ENCODE results near the gene SEC16B. TPM values are rescaled to one million over a fixed set of nuclear protein-coding genes. Genes with fewer than 3 reads are reported as not detected.
"Not testable (repeated sequence)": the region's sequence is repeated elsewhere in the genome, so short reads cannot be mapped to it uniquely, and the experiment has no call there.

SEC16B gene
- total and polyA plus RNA-seq, 2 experiments from 2014 or later: 1.8 to 1.9 TPM

- H3K4me3 ChIP-seq: no peak overlapping the region
- H3K27me3 ChIP-seq (replicated peaks; ENCODE audit: insufficient read depth): no peaks in the 10 kb centered on the region
- H3K27ac ChIP-seq: no peak overlapping the region
- H3K9ac ChIP-seq: no peak overlapping the region
- H3K9me2 ChIP-seq (ENCODE audit: insufficient read depth): no peaks in the 10 kb centered on the region
- no peak overlapping the region for H2AFZ ChIP-seq
- WGBS, 2 experiments (ENCODE audit: low coverage in 1 of 2, low lambda C conversion rate in 2 of 2, missing lambda C conversion rate in 2 of 2): 88 to 92% methylated on average over 5 of the region's 5 CpGs
- H3K9me3 ChIP-seq (ENCODE audit: low read depth): no peaks in the 10 kb centered on the region
- no peaks in the 10 kb centered on the region for H3F3A ChIP-seq (ENCODE audit: insufficient read depth)
- H3K79me2 ChIP-seq (ENCODE audit: insufficient read depth): no peaks in the 10 kb centered on the region
- no peak for DNase-seq
- TF ChIP-seq EZH2phosphoT487 (IDR thresholded peaks at IDR 0.05; ENCODE audit: insufficient read depth, low read depth) (no peak), EZH2 (IDR thresholded peaks at IDR 0.05; ENCODE audit: insufficient read depth, poor library complexity, severe bottlenecking) (no peak)
- H4K20me1 ChIP-seq (ENCODE audit: insufficient read depth): no peaks in the 10 kb centered on the region
- no peak overlapping the region for H3K4me2 ChIP-seq (ENCODE audit: unreplicated experiment)
- in situ Hi-C loops (cut with MboI): no loop called here
- no peaks in the 10 kb centered on the region for H3K4me1 ChIP-seq (ENCODE audit: insufficient read depth)
- H3K36me3 ChIP-seq (ENCODE audit: low read depth): no peaks in the 10 kb centered on the region
These were observed 25.5 kb upstream of the SEC16B start for GRCh38 chr1:177995369-177995768.

- H3K27me3 ChIP-seq (replicated peaks; ENCODE audit: insufficient read depth); H3K4me3 ChIP-seq; H3K36me3 ChIP-seq (ENCODE audit: low read depth); H3K9ac ChIP-seq; H4K20me1 ChIP-seq (ENCODE audit: insufficient read depth); H3K9me2 ChIP-seq (ENCODE audit: insufficient read depth); H3K9me3 ChIP-seq (ENCODE audit: low read depth); H3K79me2 ChIP-seq (ENCODE audit: insufficient read depth); in situ Hi-C loops (cut with MboI); H3K4me2 ChIP-seq (ENCODE audit: unreplicated experiment): not testable (repeated sequence)
- peak overlapping the region; percentile 50 for H2AFZ ChIP-seq
- WGBS, 2 experiments (ENCODE audit: low coverage in 1 of 2, low lambda C conversion rate in 2 of 2, missing lambda C conversion rate in 2 of 2): 71 to 73% methylated on average over 5 of the region's 5 CpGs
- H3K27ac ChIP-seq: peak overlapping the region; percentile 5; the same call in 1 of the 2 replicates
- peaks cover 14% of the 10 kb centered on the region; the same call in 1 of the 2 replicates for H3F3A ChIP-seq (ENCODE audit: insufficient read depth)
- peak; percentile 57 for DNase-seq
- H3K4me1 ChIP-seq (ENCODE audit: insufficient read depth): peaks cover 19% of the 10 kb centered on the region
These were observed 16.4 kb upstream of the SEC16B start for GRCh38 chr1:177986281-177986680.

GRCh38 chr1:177984761-177985160 lies 14.9 kb upstream of the SEC16B start:
- Histone ChIP-seq H3K9me3 (ENCODE audit: low read depth) (no peaks in the 10 kb centered on the region), H3F3A (ENCODE audit: insufficient read depth) (peaks cover 14% of the 10 kb centered on the region; the same call in 1 of the 2 replicates), H3K4me3 (peak overlapping the region; percentile 59), H2AFZ (peak overlapping the region; percentile 88), H3K9me2 (ENCODE audit: insufficient read depth) (no peaks in the 10 kb centered on the region), H3K4me1 (ENCODE audit: insufficient read depth) (peaks cover 19% of the 10 kb centered on the region), H4K20me1 (ENCODE audit: insufficient read depth) (no peaks in the 10 kb centered on the region), H3K27me3 (replicated peaks; ENCODE audit: insufficient read depth) (no peaks in the 10 kb centered on the region), H3K4me2 (ENCODE audit: unreplicated experiment) (peak overlapping the region; percentile 43), H3K36me3 (ENCODE audit: low read depth) (no peaks in the 10 kb centered on the region), H3K79me2 (ENCODE audit: insufficient read depth) (no peaks in the 10 kb centered on the region), H3K9ac (no peak overlapping the region), H3K27ac (peak overlapping the region; percentile 90; the same call in 1 of the 2 replicates)
- in situ Hi-C loops (cut with MboI): no loop called here
- 92 to 96% methylated on average over 1 of the region's 1 CpG for whole genome bisulfite sequencing, 2 experiments (ENCODE audit: low coverage in 1 of 2, low lambda C conversion rate in 2 of 2, missing lambda C conversion rate in 2 of 2)
- DNase-seq: no peak
- TF ChIP-seq EZH2 (IDR thresholded peaks at IDR 0.05; ENCODE audit: insufficient read depth, poor library complexity, severe bottlenecking) (no peak), EZH2phosphoT487 (IDR thresholded peaks at IDR 0.05; ENCODE audit: insufficient read depth, low read depth) (no peak)

- H3K27me3 ChIP-seq (replicated peaks; ENCODE audit: insufficient read depth): no peaks in the 10 kb centered on the region
- H3K9ac ChIP-seq: peak overlapping the region; percentile 85
- H3K4me2 ChIP-seq (ENCODE audit: unreplicated experiment): peak overlapping the region; percentile 79
- TF ChIP-seq EZH2phosphoT487 (IDR thresholded peaks at IDR 0.05; ENCODE audit: insufficient read depth, low read depth) (no peak), EZH2 (IDR thresholded peaks at IDR 0.05; ENCODE audit: insufficient read depth, poor library complexity, severe bottlenecking) (no peak)
- H4K20me1 ChIP-seq (ENCODE audit: insufficient read depth): no peaks in the 10 kb centered on the region
- peaks cover 19% of the 10 kb centered on the region for H3K4me1 ChIP-seq (ENCODE audit: insufficient read depth)
- DNase-seq: peak; percentile 97
- no peaks in the 10 kb centered on the region for H3K9me2 ChIP-seq (ENCODE audit: insufficient read depth)
- in situ Hi-C loops (cut with MboI): no loop called here
- no peaks in the 10 kb centered on the region for H3K36me3 ChIP-seq (ENCODE audit: low read depth)
- no peaks in the 10 kb centered on the region for H3K79me2 ChIP-seq (ENCODE audit: insufficient read depth)
- 0 to 2% methylated on average over 3 of the region's 3 CpGs for WGBS, 2 experiments (ENCODE audit: low coverage in 1 of 2, low lambda C conversion rate in 2 of 2, missing lambda C conversion rate in 2 of 2)
- no peaks in the 10 kb centered on the region for H3K9me3 ChIP-seq (ENCODE audit: low read depth)
- peak overlapping the region; percentile 90 for H3K27ac ChIP-seq
- peak overlapping the region; percentile 59 for H3K4me3 ChIP-seq
- peak overlapping the region; percentile 88 for H2AFZ ChIP-seq
- H3F3A ChIP-seq (ENCODE audit: insufficient read depth): peaks cover 14% of the 10 kb centered on the region; the same call in 1 of the 2 replicates
These were observed 14.3 kb upstream of the SEC16B start for GRCh38 chr1:177984136-177984525.

Measured in GM23248 (cell line).